DOHH2 (cell line): ENCODE data around the gene NAV2.

Source experiments
- H3F3A ChIP-seq: fragments of 200-600 bp; sonication (generic), shearing (Covaris generic); 2 replicates; pipeline ENCODE4 v1.6.0; 2016; ENCODE audit warnings: antibody characterized with exemption, mild to moderate bottlenecking; ENCODE audit not compliant: control insufficient read depth, insufficient read depth
- H3K27ac ChIP-seq: fragments of 200-600 bp; sonication (generic); 2 replicates; pipeline ENCODE4 v1.5.1; 2014; ENCODE audit warnings: low read depth, mild to moderate bottlenecking, low read length, moderate library complexity
- H3K27me3 ChIP-seq: fragments of 200-600 bp; sonication (generic); 2 replicates; pipeline ENCODE4 v1.6.1; 2014; ENCODE audit warnings: mild to moderate bottlenecking, low read length, mixed read lengths; ENCODE audit not compliant: control insufficient read depth
- H3K36me3 ChIP-seq: fragments of 200-600 bp; sonication (generic); 2 replicates; pipeline ENCODE4 v1.6.1; 2014; ENCODE audit warnings: mild to moderate bottlenecking, low read length, moderate library complexity, mixed read lengths; ENCODE audit not compliant: control insufficient read depth
- H3K4me1 ChIP-seq: fragments of 200-600 bp; sonication (generic); 2 replicates; pipeline ENCODE4 v1.6.1; 2014; ENCODE audit warnings: mild to moderate bottlenecking, low read length, mixed read lengths; ENCODE audit not compliant: control insufficient read depth
- H3K4me2 ChIP-seq: fragments of 200-600 bp; sonication (generic); 2 replicates; pipeline ENCODE4 v1.6.0; 2014; ENCODE audit warnings: mild to moderate bottlenecking, low read length, moderate library complexity
- H3K4me3 ChIP-seq: fragments of 200-600 bp; sonication (generic); 2 replicates; pipeline ENCODE4 v1.5.1; 2014; ENCODE audit warnings: mild to moderate bottlenecking, low read length, mixed read lengths
- H3K79me2 ChIP-seq: fragments of 200-600 bp; sonication (generic); 2 replicates; pipeline ENCODE4 v1.6.1; 2014; ENCODE audit warnings: mild to moderate bottlenecking, low read length, mixed read lengths; ENCODE audit not compliant: control insufficient read depth
- H3K9me2 ChIP-seq: fragments of 200-600 bp; sonication (generic); replicated peaks from 2 replicates; pipeline ENCODE4 v1.6.1; 2014; ENCODE audit warnings: mild to moderate bottlenecking, low read length, mixed read lengths; ENCODE audit not compliant: control insufficient read depth
- H3K9me3 ChIP-seq: fragments of 200-600 bp; sonication (generic); 2 replicates; pipeline ENCODE4 v1.6.1; 2014; ENCODE audit warnings: antibody characterized with exemption, low read length, mixed read lengths; ENCODE audit not compliant: control insufficient read depth, insufficient read depth
- H4K20me1 ChIP-seq: fragments of 200-600 bp; sonication (generic); 2 replicates; pipeline ENCODE4 v1.6.0; 2014; ENCODE audit warnings: low read depth, mild to moderate bottlenecking, antibody characterized with exemption, low read length, moderate library complexity; ENCODE audit not compliant: control insufficient read depth, insufficient read depth
- CTCF ChIP-seq: fragments of 200-600 bp; sonication (generic); IDR thresholded peaks from one replicate; pipeline ENCODE4 v1.5.1; 2014; ENCODE audit warnings: antibody characterized with exemption, mild to moderate bottlenecking, low read depth, low read length; ENCODE audit not compliant: poor library complexity, severe bottlenecking
- EZH2phosphoT487 ChIP-seq: fragments of 200-600 bp; sonication (generic); IDR thresholded peaks from 2 replicates; pipeline ENCODE4 v1.6.1; 2017; ENCODE audit warnings: borderline replicate concordance, mild to moderate bottlenecking, antibody characterized with exemption, low read length, moderate library complexity, mixed read lengths

NAV2 gene

GRCh38 chr11:20056109-20056949 lies 343.7 kb downstream of the NAV2 start:
- H3F3A ChIP-seq = no peaks in the 10 kb centered on the region
- no peak overlapping the region for H3K4me2 ChIP-seq
- H4K20me1 ChIP-seq = no peaks in the 10 kb centered on the region
- no peaks in the 10 kb centered on the region for H3K36me3 ChIP-seq
- H3K4me1 ChIP-seq = no peaks in the 10 kb centered on the region
- no peaks in the 10 kb centered on the region for H3K9me3 ChIP-seq
- H3K27ac ChIP-seq = no peak overlapping the region
- no peaks in the 10 kb centered on the region for H3K9me2 ChIP-seq
- H3K79me2 ChIP-seq = no peaks in the 10 kb centered on the region
- H3K4me3 ChIP-seq = no peak overlapping the region
- no peaks in the 10 kb centered on the region for H3K27me3 ChIP-seq
- TF ChIP-seq EZH2phosphoT487 (no peak), CTCF (no peak)

GRCh38 chr11:20056950-20057943 lies 344.6 kb downstream of the NAV2 start:
- no peaks in the 10 kb centered on the region for H4K20me1 ChIP-seq
- no peak overlapping the region for H3K4me2 ChIP-seq
- H3K36me3 ChIP-seq = no peaks in the 10 kb centered on the region
- TF ChIP-seq EZH2phosphoT487 (no peak), CTCF (no peak)
- no peak overlapping the region for H3K27ac ChIP-seq
- H3K4me3 ChIP-seq = no peak overlapping the region
- H3F3A ChIP-seq = no peaks in the 10 kb centered on the region
- no peaks in the 10 kb centered on the region for H3K4me1 ChIP-seq
- H3K79me2 ChIP-seq = no peaks in the 10 kb centered on the region
- no peaks in the 10 kb centered on the region for H3K27me3 ChIP-seq
- no peaks in the 10 kb centered on the region for H3K9me3 ChIP-seq
- no peaks in the 10 kb centered on the region for H3K9me2 ChIP-seq

- Histone ChIP-seq H3K9me2 (no peaks in the 10 kb centered on the region), H3K9me3 (no peaks in the 10 kb centered on the region), H3K4me3 (no peak overlapping the region), H3K36me3 (no peaks in the 10 kb centered on the region), H3K79me2 (no peaks in the 10 kb centered on the region), H3K27me3 (no peaks in the 10 kb centered on the region), H3K27ac (no peak overlapping the region), H3K4me2 (no peak overlapping the region), H4K20me1 (no peaks in the 10 kb centered on the region), H3K4me1 (no peaks in the 10 kb centered on the region), H3F3A (no peaks in the 10 kb centered on the region)
- TF ChIP-seq EZH2phosphoT487 = no peak
- no peak for TF ChIP-seq CTCF
Observed at GRCh38 chr11:20058749-20059458, 346.3 kb downstream of the NAV2 start.
